Activated CD4-positive, alpha-beta T cell treated with anti-CD3 and anti-CD28 coated beads, Interleukin-2, amount 50 U/mL, for 4 hours (primary cell): ENCODE results near the gene ABCA3.
A peak's percentile ranks its signal among the peaks of the same experiment; 100 is the strongest.

ENCODE experiments used
- DNase-seq, 2 experiments: peaks; one replicate each; pipeline ENCODE4 v3.0.0-alpha.2; 2020

ABCA3 gene

DNA sequence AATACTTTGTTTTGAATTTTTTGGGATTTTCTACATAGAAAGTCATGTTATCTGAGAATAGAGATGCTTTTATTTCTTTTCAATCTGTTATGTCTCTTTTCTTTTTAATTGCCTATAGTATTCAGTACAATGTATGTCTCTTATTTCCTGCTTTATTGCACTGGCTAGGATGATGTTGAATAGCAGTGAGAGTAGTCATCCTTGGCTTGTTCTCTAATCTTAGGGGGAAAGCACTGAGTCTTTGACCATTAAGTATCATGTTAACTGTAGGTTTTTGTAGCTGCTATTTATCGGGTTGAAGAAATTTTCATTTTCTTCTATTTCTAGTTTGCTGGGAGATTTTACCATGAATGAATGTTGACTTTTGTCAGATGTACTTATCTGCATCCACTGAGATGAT is 10.0 kb upstream of the ABCA3 start:
- DNase-seq = no peak

DNA sequence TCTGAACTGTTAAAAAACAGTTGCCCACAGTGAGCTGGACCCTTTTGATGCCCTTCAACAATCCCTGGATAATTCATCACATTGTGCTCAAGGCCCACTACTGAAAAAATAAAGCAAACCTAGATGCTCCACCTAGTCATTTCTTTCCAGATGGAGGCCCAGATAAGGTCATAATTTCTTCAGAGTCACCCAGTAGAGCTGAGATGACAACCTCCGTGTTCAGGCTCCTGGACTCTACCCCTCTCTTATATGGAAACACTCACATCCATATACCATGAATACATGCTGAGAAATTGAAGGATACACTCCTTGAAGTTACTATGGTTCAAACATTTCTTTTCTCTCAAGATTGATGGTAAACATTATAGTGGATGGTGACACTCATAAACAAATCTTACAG is 2.7 kb upstream of the ABCA3 start:
- DNase-seq = no peak

DNA sequence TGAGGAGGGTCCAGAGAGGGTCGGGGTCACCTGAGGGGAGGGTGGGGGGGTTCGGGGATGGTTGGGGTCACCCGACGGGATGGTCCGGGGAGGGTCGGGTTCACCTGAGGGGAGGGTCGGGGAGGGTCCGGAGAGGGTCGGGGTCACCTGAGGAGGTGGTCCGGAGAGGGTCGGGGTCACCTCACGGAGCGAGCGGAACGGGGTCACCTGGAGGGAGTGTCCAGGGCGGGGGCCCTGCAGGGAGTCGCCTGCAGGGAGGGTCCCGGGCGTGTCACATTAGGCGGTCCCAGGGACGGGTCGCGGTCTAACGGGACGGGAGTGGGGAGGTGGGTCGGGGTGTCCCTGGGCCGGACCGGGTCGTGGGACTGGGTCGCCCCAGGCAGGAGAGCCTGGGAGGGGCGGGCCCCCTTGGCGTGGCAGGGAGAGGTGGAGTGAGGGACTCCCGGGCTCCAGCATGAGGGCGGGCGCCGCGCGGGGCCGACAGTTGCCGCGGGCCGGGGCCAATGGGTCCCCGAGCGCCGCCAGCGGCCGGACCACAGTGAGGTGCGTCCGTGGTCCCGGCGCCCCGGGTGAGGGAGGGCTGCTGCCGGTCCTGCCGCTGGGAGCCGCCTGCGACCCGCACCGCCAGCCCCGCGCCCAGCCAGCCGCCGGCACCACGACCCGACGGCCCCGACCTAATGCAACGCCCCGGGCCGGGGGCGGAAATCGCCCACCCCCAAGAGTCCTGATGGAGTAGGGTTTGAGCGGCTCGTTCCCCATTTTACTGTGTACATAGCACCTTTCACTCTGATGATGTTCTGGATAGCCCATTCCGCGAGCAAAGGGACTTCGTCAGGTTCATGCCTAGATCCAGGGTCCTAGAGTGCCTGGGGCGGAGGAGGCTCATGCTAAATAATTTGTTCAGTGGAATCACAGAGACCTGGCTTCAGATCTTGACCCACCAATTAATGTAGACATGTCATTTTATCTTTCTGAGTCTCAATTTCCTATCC is 1.2 kb upstream of the ABCA3 start:
- no peak for DNase-seq

DNA sequence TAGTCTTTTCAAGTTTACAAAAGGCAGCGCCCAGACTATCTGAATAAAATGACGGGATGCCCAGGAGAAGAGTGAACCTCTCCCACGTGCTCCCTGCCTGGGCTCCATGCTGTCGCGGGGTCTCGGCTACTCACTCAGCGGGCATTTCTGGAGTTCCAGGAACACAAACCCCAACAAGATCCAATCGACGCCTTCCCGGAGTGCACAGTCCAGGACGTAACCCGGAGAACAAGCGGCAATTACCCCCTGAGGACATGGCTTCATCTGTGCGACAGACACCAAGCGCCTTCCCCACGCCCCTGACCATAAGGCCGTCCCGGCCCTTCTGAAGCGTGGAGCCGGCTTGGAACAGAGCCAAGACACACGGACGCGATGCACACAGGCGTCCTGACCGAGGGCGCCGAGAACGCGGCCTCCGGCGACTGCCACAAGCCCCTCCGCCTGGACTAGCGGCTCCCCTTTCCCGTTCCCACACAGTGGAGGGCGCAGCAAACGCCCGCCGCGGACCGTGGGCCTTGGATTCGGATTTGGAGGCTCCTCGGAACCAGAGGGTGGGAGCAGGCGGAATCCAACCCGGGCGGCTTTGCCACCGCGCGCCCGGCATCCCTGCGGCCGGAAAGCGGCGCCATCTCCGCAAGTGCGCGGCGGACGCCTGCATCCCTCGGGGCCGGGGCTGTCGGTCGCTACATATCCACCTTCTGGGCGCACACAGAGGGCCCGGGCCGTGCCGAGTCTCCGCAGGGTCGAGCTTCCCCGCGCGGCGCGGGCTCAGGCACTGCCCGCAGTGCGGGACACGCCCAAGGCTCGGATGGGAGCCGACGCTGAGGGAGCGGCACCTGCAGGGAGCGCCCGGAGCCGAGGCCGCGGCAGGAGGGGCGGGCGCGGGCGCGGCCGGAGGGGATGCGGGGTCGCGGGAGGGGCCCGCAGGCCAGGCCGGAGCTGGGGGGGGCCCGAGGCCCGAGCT is 725 bp downstream of the ABCA3 start:
- peak; percentile 18 to 24 for DNase-seq

DNA sequence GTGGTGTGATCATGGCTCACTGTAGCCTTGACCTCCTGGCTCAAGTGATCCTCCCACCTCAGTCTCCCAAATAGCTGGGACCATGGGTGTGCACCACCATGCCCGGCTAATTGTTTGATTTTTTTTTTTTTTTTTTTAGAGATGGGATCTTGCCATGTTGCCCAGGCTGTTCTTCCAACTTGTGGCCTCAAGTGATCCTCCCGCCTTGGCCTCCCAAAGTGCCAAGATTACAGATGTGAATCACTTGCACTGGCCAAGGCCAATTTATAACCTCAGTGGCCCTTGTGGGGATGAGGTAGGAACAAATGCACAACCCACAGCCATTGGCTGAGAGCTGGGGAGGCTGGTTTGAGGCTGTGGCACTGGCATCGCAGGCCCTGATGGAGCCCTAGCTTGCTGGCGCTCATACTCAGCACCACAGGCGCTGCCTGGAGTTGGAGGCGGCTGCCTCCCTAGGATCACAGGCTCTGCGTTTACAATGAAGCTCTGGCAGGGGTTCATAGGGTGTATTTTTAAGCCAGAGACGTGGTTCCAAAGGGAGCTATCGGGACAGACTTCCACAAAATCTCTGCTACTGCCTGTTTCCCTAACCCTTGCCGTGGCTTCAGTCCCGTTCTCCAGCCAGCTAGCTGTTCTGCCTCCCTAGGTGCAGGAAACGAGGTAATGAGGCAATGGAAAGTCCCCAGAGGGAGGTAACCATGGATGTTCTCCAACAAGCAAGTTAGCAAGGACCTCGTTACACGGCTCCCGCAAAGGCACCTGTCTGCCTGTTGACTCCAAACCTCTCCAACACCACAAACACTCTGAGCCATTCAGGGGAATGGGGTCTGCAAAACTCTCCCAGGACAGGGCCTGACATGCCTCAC is 2.9 kb downstream of the ABCA3 start:
- no peak for DNase-seq

DNA sequence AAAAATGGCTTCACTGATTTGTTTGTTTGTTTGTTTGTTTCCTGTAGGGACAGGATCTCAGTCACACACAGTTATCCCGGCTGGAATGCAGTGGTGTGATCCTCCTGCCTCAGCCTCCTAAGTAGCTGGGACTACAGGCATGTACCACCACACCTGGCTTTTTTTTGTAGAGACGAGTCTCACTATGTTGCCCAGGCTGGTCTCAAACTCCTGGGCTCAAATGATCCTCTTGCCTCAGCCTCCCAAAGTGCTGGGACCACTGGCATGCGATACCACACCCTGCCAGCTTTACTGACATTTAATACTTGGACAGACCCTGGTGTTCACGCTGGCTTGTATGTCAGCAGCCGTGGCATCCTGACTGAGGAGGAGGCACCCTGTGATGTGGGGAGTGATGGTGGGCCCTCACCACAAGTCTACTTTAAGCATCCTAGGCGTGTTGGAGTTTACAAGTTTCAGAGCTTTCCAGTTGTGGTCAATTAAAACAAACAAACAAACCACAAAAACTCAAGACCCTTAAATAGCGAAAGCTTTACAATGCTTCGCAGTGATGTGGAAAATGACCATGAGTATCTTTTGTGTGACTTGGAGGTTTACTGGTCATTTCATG is 5.1 kb downstream of the ABCA3 start:
- DNase-seq = no peak

DNA sequence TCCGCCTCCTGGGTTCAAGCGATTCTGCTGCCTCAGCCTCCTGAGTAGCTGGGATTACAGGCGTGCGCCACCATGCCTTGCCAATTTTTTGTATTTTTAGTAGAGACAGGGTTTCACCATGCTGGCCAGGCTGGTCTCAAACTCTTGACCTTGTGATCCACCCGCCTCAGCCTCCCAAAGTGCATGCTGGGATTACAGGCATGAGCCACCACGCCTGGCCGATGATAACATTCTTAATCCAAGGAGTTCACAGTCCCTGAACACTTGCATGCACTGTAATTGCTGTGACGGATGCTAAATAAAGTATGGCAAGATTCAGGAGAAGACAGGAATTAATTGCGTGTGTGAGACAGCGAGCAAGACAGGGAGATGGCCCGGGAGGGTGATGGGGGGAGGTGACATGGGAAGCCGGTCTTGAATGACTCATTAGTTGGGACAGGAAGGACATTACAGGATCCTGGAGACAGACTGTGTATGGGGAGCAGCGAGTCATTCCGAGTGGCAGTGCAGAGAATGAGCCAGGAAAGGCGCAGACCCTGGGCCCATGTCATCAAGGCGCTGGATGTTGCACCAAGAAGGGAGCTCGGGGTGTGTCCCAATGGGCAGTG is 6.7 kb downstream of the ABCA3 start:
- DNase-seq = no peak

DNA sequence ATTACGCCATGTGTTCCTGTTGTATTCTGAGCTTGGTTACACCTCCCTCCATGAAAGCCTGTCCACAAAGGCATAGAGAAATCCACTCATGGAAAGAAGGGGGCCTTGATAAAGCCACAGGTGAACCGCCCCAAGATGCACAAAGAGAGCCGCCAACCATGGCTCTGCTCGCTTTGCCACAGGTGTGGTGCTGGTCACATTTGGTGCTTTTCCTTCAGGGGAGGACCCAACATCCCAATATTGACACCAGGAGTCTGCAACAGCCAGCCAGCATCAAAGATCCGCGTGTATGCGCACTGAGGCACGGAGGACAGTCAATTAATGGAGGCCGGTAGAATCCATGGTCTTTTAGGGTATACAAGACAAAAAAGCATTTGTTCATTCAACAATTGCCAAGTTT is 7.3 kb downstream of the ABCA3 start:
- no peak for DNase-seq

DNA sequence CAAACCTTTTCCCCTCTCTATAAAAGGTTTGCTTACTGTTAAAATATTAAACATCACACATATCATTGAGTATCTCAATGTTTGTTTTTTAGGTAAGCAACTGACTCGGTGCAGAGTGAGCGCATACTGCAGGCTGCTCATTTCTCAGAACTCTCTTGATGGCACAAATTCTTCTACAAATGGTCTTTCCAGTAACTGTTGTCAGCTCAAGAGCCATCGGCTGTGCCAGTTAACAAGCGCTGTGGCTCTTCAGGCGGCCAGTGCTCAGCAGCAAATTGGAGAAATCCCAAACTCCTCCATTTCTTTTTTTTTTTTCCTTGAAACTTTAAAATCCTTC is 8.6 kb downstream of the ABCA3 start:
- DNase-seq = no peak

DNA sequence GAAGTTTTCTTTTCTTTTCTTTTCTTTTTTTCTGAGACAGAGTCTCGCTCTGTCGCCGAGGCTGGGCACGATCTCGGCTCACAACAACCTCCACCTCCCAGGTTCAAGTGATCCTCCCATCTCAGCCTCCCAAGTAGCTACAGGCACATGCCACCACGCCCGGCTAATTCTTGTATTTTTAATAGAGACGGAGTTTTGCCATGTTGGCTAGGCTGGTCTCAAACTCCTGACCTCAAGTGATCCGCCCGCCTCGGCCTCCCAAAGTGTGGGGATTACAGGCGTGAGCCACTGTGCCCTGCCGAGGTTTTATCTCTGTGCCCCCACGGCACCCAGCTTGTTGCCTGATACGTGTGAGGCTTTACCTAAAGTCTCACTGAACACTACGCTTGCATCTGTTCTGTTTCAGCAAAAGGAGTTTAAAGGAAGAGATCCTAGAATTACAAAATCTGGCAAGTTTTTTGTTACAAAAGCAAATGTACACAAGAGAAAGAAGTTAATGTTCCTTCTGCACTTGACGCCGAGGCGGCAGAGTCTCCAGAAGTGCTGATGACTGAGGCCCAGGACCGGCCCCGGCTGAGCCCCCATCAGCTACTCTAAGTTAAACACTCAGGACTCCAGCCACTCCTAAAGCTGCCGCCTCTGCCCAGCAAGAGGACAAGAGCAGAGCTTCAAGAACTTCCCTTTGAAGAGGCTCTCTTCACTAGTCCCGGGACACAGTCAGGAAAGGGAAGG is 9.2 kb downstream of the ABCA3 start:
- no peak for DNase-seq

DNA sequence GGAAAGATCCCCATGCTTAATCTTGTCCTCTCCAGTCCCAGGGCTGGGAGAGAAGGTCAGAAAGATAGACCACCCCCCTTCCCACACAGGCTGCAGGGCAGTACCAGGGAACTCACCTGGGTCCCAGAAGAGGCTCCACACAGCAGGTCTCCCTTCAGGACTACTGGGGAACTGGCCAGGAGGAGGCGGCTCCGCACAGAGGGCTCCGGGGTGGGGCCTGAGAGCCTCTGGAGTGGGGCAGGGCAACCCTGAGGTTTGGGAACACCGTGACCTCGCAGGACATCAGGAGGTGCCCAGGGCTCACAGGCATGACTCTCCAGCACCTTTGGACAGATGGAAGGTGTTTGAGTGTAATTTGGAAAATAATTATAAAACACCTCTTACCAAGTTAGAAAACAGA is 11.0 kb downstream of the ABCA3 start:
- no peak for DNase-seq

DNA sequence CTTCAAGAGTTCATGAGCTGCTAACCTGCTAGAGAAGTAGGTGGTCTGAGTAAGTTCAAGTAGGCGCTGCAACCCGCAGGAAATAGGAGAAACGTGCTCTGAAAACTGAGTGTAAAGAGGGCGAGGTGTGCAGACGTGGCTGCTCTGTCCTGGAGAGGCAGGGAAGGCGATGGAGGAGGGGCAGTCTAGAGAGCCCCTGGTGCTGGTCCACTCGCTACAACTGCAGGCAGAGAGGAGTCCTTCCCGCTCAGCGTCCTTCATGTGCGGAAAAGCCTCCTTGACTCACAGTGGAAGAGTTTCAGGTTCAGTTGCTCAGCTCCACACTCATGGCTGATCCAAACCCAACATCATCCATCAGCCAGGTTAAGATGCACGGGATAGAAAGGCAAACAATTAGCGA is 12.1 kb downstream of the ABCA3 start:
- no peak for DNase-seq

DNA sequence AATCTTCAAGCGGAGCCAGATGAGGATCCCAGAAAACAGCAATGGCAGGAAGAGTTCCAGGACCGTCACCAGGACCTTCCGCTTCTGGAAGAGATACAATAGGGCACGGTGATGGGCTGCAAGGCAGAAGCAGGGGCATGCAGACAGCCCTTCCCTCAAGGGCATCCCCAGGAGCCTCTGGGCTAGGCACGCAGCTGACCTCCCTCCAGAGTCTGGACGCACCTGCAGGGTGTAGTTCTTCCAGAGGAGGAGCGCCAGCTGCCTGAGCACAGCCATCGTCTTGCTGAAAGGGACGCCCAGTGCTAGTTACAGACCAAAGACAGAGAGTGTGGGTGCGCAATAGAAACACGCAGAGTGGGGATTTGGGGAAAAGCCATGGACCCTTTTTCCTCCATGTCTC is 14.3 kb downstream of the ABCA3 start:
- no peak for DNase-seq

DNA sequence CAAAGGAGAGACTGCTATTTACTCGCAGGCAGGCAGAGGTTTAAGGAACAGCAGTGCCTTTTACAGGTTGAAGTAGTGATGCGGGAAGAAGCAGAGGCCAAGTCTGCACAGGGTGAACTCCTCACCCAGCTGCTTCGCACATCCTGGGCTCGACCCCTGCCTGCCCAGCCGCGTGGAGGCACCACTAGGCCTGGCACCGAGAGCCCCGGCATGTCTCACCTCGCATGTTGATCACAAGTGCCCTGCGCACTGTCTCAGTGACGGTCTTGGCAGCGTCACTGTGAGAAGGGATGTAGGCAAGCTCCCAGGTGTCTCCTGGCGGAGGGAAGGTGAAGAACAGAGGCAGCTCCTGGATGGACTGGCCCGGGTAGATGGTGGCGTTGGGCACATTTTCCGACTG is 14.7 kb downstream of the ABCA3 start:
- DNase-seq = no peak

DNA sequence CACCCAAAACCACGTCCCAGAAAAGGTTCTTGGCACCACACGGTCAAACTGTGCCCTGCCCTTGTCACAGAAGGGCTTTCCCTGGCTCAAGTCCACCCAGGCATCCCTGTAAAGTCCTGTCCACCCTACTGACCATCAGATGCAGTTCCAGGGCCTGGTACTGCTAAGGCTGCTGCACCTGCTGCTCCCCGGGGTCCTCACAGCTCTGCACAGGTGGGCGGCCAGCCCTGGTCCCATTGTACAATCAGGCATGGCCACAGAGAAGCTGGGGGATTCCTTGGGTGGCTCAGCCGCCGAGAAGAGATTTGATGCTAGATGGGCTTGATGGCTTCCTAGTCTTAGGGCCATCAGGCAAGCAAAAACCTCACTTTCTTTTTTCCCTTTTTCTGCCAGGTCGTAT is 15.3 kb downstream of the ABCA3 start:
- DNase-seq = no peak

DNA sequence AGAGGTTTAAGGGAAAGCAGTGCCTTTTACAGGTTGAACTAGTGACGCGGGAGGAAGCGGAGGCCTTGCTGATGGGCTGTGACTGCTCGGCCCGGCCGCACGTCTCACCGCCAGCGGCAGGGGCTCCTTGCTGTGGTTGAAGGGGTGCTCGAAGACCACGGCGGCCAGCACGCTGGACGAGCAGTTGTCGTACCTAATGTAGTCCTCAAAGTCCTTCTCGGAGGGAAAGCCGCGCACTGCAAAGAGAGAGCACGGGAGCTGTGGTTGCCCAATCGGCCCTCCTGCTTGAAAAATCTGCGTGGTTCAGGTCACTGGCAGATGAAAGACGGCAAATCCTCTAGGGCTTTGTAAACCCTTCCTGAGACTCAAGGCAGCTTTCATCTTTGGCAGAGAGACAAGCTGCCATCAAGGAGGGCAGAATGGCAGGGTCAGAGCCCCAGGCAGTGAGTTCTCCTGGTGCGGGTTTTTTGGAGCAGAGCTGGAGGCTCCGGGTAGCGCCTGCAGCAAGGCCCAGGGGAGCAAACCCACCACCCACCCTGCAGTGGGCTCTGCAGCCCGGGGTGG is 16.1 kb downstream of the ABCA3 start:
- DNase-seq = no peak

DNA sequence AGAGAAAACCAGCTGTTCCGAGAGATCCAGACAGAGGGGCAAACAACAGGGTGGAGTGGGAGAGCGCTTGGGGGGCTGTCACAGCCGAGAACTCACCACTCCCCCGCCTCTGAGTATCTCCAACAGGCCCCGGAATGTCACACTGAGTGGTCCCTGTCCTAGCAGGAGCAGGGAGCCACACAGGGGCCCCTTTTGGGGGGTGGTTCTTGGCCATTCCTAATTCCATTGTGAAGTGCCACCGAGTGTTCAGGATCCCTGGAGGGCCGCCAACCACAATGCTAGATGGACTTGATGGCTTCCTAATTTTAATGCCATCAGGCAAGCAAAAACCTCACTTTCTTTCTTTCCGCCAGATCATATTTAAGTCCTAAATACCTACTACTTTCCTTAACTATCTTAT is 16.8 kb downstream of the ABCA3 start:
- DNase-seq = no peak

DNA sequence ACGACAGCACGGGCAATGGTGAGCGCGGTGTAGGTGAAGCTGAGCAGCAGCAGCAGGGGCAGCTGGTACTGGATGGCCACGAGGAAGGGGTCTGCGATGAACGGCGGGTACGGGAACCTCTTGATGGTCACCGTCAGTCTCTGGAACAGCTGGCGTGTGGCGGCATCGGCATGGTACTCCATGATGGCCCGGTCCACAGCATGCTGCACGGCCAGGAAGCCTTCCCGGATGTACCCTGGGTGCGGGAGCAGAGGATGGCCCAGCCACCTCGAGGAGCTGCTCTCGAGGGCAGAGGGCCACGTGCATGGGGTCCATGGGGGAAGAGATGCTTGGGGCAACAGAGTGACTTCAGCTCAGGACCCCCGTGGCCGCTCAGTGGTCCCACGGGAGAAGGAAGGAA is 20.9 kb downstream of the ABCA3 start:
- no peak for DNase-seq

DNA sequence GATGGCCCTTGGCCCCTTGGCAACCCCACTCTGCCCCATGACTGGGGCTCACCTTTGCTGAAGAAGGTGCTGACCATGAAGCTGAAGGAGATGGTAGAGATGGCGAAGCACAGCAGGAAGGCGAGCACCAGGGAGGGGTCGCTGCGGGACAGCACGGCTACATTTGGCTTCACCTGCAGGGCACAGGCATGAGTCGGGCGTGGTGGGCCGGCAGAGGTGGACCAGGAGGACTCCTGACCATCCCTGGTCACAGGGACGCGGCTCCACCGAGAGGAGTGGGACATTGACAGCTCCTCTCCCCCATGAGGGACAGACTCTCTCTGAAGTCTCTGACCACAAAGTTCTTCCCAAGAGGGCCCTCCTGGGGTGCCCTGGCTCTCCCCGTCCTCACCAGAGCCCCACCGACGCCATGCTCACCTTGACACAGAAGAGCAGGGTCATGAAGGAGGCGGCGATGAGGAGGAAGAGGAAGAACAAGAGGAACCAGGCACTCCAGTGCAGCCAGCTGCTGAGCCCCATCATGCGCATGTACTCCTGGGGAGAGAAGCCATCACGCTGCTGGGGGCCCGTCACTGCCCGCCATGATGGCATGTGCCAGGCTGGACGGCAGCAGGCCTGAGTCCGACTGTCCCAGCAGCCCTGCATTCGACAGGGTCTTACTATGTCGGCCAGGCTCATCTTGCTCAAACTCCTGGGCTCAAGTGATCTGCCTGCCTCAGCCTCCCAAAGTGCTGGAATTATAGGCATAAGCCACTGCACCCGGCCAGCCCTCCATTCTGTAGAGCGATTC is 23.1 kb downstream of the ABCA3 start:
- DNase-seq = no peak
